ENCODE measurements around the gene ZNF710. TPM values are rescaled to one million over a fixed set of nuclear protein-coding genes. Genes with fewer than 3 reads are reported as not detected.

The ZNF710 gene
- total and polyA plus RNA-seq, 9 of the 15 experiments (the other 6 are each of a cell fraction or from before 2014, with no cell fraction given): 0.56 to 14.2 (median 5.2) TPM

DNA sequence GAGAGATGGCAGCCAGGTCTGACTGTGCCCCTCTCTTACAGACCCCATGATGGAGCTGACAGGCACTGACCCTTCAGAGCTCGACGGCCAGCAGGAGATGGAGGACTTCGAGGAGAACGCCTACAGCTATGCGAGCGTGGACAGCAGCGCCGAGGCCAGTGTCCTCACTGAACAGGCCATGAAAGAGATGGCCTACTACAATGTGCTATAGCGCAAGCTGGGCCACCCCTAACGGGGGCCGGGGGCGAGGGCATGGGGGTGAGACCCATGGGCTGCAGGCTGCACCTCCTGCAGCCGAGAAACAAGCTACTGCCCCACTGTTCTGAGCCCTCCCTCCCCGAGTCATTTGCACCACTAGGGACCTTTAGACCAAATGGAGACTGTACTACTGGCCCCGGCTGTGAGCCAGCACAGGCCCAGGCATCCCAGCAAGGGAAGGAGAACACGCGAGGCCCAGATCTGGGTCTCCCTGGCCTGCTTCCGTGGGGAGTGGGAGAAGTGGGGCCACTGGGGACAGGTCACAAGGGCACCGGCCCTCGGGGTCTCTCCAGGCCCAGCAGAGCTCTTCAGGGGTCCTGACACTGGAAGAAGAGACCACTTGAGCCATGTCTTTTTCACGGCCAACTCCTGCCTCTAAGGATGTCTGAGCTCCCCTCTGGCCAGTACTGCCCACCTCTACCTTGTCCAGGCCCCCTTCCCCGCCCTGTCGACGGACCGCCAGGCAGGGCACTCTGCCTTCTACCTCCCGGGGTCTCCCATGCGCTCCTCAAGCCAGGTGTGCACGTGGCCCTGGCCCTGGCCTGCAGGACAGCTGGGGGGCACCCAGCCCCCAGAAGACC is 78.7 kb downstream of the ZNF710 start (continued):
- TF ChIP-seq ZNF280B (CRISPR knock-in tag; IDR thresholded peaks at IDR 0.05): no peak

- ChIA-PET CTCF (ENCODE audit: low intra/inter-chr PET ratio) (interaction anchor here (0.7 kb wide), 1 partner anchor 9 kb away, joined by 3 read pairs; no protein-coding TSS in a partner anchor), POLR2A (interaction anchor here (0.6 to 1.3 kb wide), 5 partner anchors 19 to 342 kb away, joined by 3 to 6 read pairs (median 3); no protein-coding TSS in a partner anchor)
- Histone ChIP-seq H2AFZ (ENCODE audit: low read depth, low read length) (no peak overlapping the region), H3K27me3 (ENCODE audit: control insufficient read depth in 2 of 2, insufficient read depth in 2 of 2, low read length in 2 of 2) (no peaks in the 10 kb centered on the region), H3K79me2 (ENCODE audit: control insufficient read depth, insufficient read depth, low read length) (no peaks in the 10 kb centered on the region), H3K9me3 (replicated peaks; ENCODE audit: control insufficient read depth, insufficient read depth, low read depth, low read length) (no peaks in the 10 kb centered on the region), H3K27ac (ENCODE audit: extremely low read depth, low read depth, low read length) (no peak overlapping the region), H3K4me3 (no peak overlapping the region), H3K9ac (ENCODE audit: insufficient read depth in 1 of 2, low read depth in 2 of 2, low read length in 2 of 2) (no peak overlapping the region), H3K36me3 (ENCODE audit: control insufficient read depth, insufficient read depth, low read length) (peaks cover 22% of the 10 kb centered on the region; the same call in 2 of the 3 replicates), H3K4me2 (ENCODE audit: insufficient read depth, low read length) (no peak overlapping the region), H4K20me1 (replicated peaks; ENCODE audit: control insufficient read depth, insufficient read depth, low read length) (no peaks in the 10 kb centered on the region), H3K9me1 (ENCODE audit: control insufficient read depth, insufficient read depth, low read length) (no peaks in the 10 kb centered on the region), H3K4me1 (replicated peaks in 1 of 2; ENCODE audit: control insufficient read depth in 2 of 2, insufficient read depth in 2 of 2, low read length in 2 of 2) (peaks cover 0 to 24% of the 10 kb centered on the region in 2 experiments; a peak in 1 of 5 replicates)
- in situ Hi-C loops (cut with MboI): no loop called here
- FAIRE-seq (no peak), ATAC-seq (no peak), DNase-seq (ENCODE audit: extremely low read depth in 1 of 4, low spot score in 3 of 4) (no peak)
- intact Hi-C loops (cut with micrococcal nuclease): no loop called here
- WGBS (ENCODE audit: insufficient coverage, low coverage, missing lambda C conversion rate): 78% methylated on average over 9 of the region's 9 CpGs
- peak; percentile 9; the same call in 1 of the 2 replicates for TF ChIP-seq POLR2G (IDR thresholded peaks at IDR 0.05; ENCODE audit: low read depth, low read length)
- TF ChIP-seq ZNF561 (CRISPR knock-in tag; conservative IDR thresholded peaks at IDR 0.05): no peak
- TF ChIP-seq CBFA2T2 (conservative IDR thresholded peaks at IDR 0.05): no peak
- no peak for TF ChIP-seq BRF1 (IDR thresholded peaks at IDR 0.05; ENCODE audit: borderline replicate concordance, extremely low read depth, insufficient read length)
- no peak for TF ChIP-seq SMAD4 (CRISPR knock-in tag; conservative IDR thresholded peaks at IDR 0.05)
- BruUV-seq (replicated peaks): no TSS peak
These were observed 79.3 kb downstream of the ZNF710 start for GRCh38 chr15:90080458-90080755.

All from K562 (cell line).